Endodermal cell (in vitro differentiated cells): Measurements from ENCODE around the gene ITSN1. TPM values are rescaled to one million over a fixed set of nuclear protein-coding genes. Genes with fewer than 3 reads are reported as not detected.

Experiments
- DNase-seq: peaks from one replicate; pipeline ENCODE4 v3.0.0-alpha.2; 2017
- H3K27ac ChIP-seq: 2 replicates; pipeline ENCODE4 v1.5.1; 2013; ENCODE audit warnings: mild to moderate bottlenecking, low read depth, low read length, moderate library complexity
- H3K27me3 ChIP-seq: 2 replicates; pipeline ENCODE4 v1.6.1; 2013; ENCODE audit warnings: mild to moderate bottlenecking, low read length, moderate library complexity; ENCODE audit not compliant: insufficient read depth, control insufficient read depth, poor library complexity, severe bottlenecking
- H3K36me3 ChIP-seq: 2 replicates; pipeline ENCODE4 v1.7.0; 2013; ENCODE audit warnings: mild to moderate bottlenecking, low read length, moderate library complexity; ENCODE audit not compliant: control insufficient read depth, insufficient read depth
- H3K4me1 ChIP-seq: one replicate; pipeline ENCODE4 v1.7.0; 2013; ENCODE audit warnings: low read length; ENCODE audit not compliant: control insufficient read depth, insufficient read depth
- H3K4me3 ChIP-seq: 2 replicates; pipeline ENCODE4 v1.5.1; 2013; ENCODE audit warnings: mild to moderate bottlenecking, low read length, moderate library complexity
- H3K9ac ChIP-seq: 2 replicates; pipeline ENCODE4 v1.6.1; 2013; ENCODE audit warnings: mild to moderate bottlenecking, low read length, moderate library complexity; ENCODE audit not compliant: poor library complexity, severe bottlenecking; ENCODE audit errors: extremely low read depth
- H3K9me3 ChIP-seq: 2 replicates; pipeline ENCODE4 v1.6.1; 2013; ENCODE audit warnings: mild to moderate bottlenecking, low read length, moderate library complexity; ENCODE audit not compliant: control insufficient read depth
- H3K27ac Mint-ChIP-seq: 2 replicates; pipeline ENCODE4 v1.8.0; 2020; ENCODE audit warnings: mixed read lengths
- H3K27me3 Mint-ChIP-seq: 2 replicates; pipeline ENCODE4 v1.8.0; 2021; ENCODE audit warnings: mild to moderate bottlenecking, mixed read lengths; ENCODE audit not compliant: insufficient read depth
- H3K36me3 Mint-ChIP-seq: 2 replicates; pipeline ENCODE4 v1.8.0; 2020; ENCODE audit warnings: low read depth, mixed read lengths
- H3K4me1 Mint-ChIP-seq: 2 replicates; pipeline ENCODE4 v1.8.0; 2020; ENCODE audit warnings: mixed read lengths
- H3K4me3 Mint-ChIP-seq: 2 replicates; pipeline ENCODE4 v1.8.0; 2020; ENCODE audit warnings: mild to moderate bottlenecking, moderate library complexity, mixed read lengths
- H3K9me3 Mint-ChIP-seq: 2 replicates; pipeline ENCODE4 v1.8.0; 2020; ENCODE audit warnings: mild to moderate bottlenecking, mixed read lengths
- CTCF ChIP-seq: fragments of 200-600 bp; sonication (generic); conservative IDR thresholded peaks from 2 replicates; pipeline ENCODE4 v1.5.0; 2021; ENCODE audit warnings: antibody characterized with exemption, mild to moderate bottlenecking
- WGBS, 2 experiments: methylation state at CpG; one replicate each; pipeline versions ENCODE4 v1.1.5 to v1.1.7; 2013; ENCODE audit warnings: missing lambda C conversion rate in 2 of 2, mixed read lengths in 1 of 2; ENCODE audit not compliant: insufficient coverage in 1 of 2, insufficient read length in 1 of 2; 5-methylcytosine and 5-hydroxymethylcytosine counted together
- total RNA-seq, 2 donors: library from RNA; stranded (reverse); fragmentation: NEBNext Ultra II Directional in 1 of 2; extraction: Animal tissue kit (Norgen Biotek cat#: 25700) in 1 of 2; gene quantifications; 2 replicates in 1 of 2; 3 replicates in 1 of 2; pipeline ENCODE4 v1.2.1, GENCODE V29; 2021

The ITSN1 gene
- total RNA-seq, 2 donors from 2014 or later: 89.6 to 104 TPM

- WGBS, 2 experiments: 92 to 97% methylated on average over 4 of the region's 4 CpGs
- Mint-ChIP-seq H3K27ac (no peak overlapping the region), H3K9me3 (peaks cover 4% of the 10 kb centered on the region)
These were observed 294.8 kb downstream of the ITSN1 start for GRCh38 chr21:33937146-33937545.

GRCh38 chr21:33937931-33938339 is 295.6 kb downstream of the ITSN1 start:
- Mint-ChIP-seq H3K27ac (no peak overlapping the region), H3K4me3 (no peak overlapping the region), H3K9me3 (no peaks in the 10 kb centered on the region), H3K27me3 (no peaks in the 10 kb centered on the region), H3K36me3 (peaks cover 20% of the 10 kb centered on the region), H3K4me1 (peaks cover 4% of the 10 kb centered on the region)
- Histone ChIP-seq H3K27me3 (peaks cover 28% of the 10 kb centered on the region), H3K4me1 (no peaks in the 10 kb centered on the region), H3K9ac (no peak overlapping the region), H3K9me3 (peaks cover 2% of the 10 kb centered on the region), H3K36me3 (no peaks in the 10 kb centered on the region), H3K27ac (no peak overlapping the region), H3K4me3 (no peak overlapping the region)
- no peak for TF ChIP-seq CTCF
- no peak for DNase-seq
- 89 to 95% methylated on average over 8 to 14 of the region's 14 CpGs for WGBS, 2 experiments

More at GRCh38 chr21:33937146-33937545, 294.8 kb downstream of the ITSN1 start:
- no peaks in the 10 kb centered on the region for H3K27me3 Mint-ChIP-seq
- H3K9me3 ChIP-seq: peaks cover 6% of the 10 kb centered on the region
- no peak for TF ChIP-seq CTCF
- no peak overlapping the region for H3K4me3 Mint-ChIP-seq
- no peaks in the 10 kb centered on the region for H3K36me3 ChIP-seq
- peaks cover 5% of the 10 kb centered on the region for H3K4me1 Mint-ChIP-seq
- H3K27me3 ChIP-seq: peaks cover 20% of the 10 kb centered on the region
- DNase-seq: peak; percentile 40
- H3K9ac ChIP-seq: no peak overlapping the region
- no peak overlapping the region for H3K27ac ChIP-seq
- H3K4me3 ChIP-seq: no peak overlapping the region
- H3K36me3 Mint-ChIP-seq: peaks cover 26% of the 10 kb centered on the region
- peaks cover 3% of the 10 kb centered on the region for H3K4me1 ChIP-seq

GRCh38 chr21:33938381-33938780 is 296.1 kb downstream of the ITSN1 start:
- peaks cover 23% of the 10 kb centered on the region for H3K36me3 Mint-ChIP-seq
- H3K27me3 Mint-ChIP-seq: no peaks in the 10 kb centered on the region
- DNase-seq: no peak
- peaks cover 3% of the 10 kb centered on the region for H3K9me3 Mint-ChIP-seq
- H3K27ac ChIP-seq: no peak overlapping the region
- no peak overlapping the region for H3K27ac Mint-ChIP-seq
- H3K9ac ChIP-seq: no peak overlapping the region
- H3K4me1 ChIP-seq: no peaks in the 10 kb centered on the region
- H3K9me3 ChIP-seq: peaks cover 2% of the 10 kb centered on the region
- peaks cover 4% of the 10 kb centered on the region for H3K4me1 Mint-ChIP-seq
- no peaks in the 10 kb centered on the region for H3K36me3 ChIP-seq
- no peak overlapping the region for H3K4me3 ChIP-seq
- no peak for TF ChIP-seq CTCF
- no peak overlapping the region for H3K4me3 Mint-ChIP-seq
- WGBS, 2 experiments: 93 to 100% methylated on average over 1 to 3 of the region's 3 CpGs
- peaks cover 28% of the 10 kb centered on the region for H3K27me3 ChIP-seq
